SH-SY5Y (cell line): ENCODE data around the gene FLNB.

ENCODE experiments used
- GATA2 ChIP-seq: IDR thresholded peaks from 2 replicates; pipeline ENCODE4 v1.6.1; 2011; ENCODE audit warnings: mild to moderate bottlenecking, low read depth, low read length
- GATA3 ChIP-seq: IDR thresholded peaks from 2 replicates; pipeline ENCODE4 v1.6.1; 2011; ENCODE audit warnings: low read depth, mild to moderate bottlenecking, low read length, moderate library complexity

- TF ChIP-seq GATA3, result no peak
- TF ChIP-seq GATA2, result no peak
Measured at GRCh38 chr3:58206406-58207011, 198.3 kb downstream of the FLNB start.
